Kidney (tissue), 14 donors: ENCODE measurements around the gene TEX13B. TPM values are rescaled to one million over a fixed set of nuclear protein-coding genes. Genes with fewer than 3 reads are reported as not detected.
"Not testable (repeated sequence)": the region's sequence is repeated elsewhere in the genome, so short reads cannot be mapped to it uniquely, and the experiment has no call there.

ENCODE experiments used
- DNase-seq, 5 donors: peaks; one replicate each; pipeline ENCODE4 v3.0.0-alpha.2; 2013 to 2020
- FAIRE-seq: peaks from 2 replicates; lab custom pipeline; 2012; peaks lifted over from hg19 to GRCh38; lab: Jason Lieb, UNC
- H3K27ac ChIP-seq, 2 donors: one replicate each; pipeline ENCODE4 v1.7.0; 2013; ENCODE audit warnings: low read depth in 2 of 2, low read length in 2 of 2, inconsistent platforms in 1 of 2
- H3K27me3 ChIP-seq: one replicate; pipeline ENCODE4 v1.7.1; 2013; ENCODE audit warnings: low read length, inconsistent platforms; ENCODE audit not compliant: control insufficient read depth, insufficient read depth
- H3K36me3 ChIP-seq, 3 donors: one replicate each; pipeline versions ENCODE4 v1.7.0 to v1.7.1; 2013; ENCODE audit warnings: low read length in 3 of 3, control low read depth in 1 of 3, inconsistent platforms in 1 of 3; ENCODE audit not compliant: insufficient read depth in 3 of 3, control insufficient read depth in 2 of 3
- H3K4me1 ChIP-seq, 3 donors: one replicate each; pipeline versions ENCODE4 v1.7.0 to v1.7.1; 2013; ENCODE audit warnings: low read length in 3 of 3, inconsistent platforms in 1 of 3, low read depth in 1 of 3; ENCODE audit not compliant: control insufficient read depth in 2 of 3, insufficient read depth in 2 of 3
- H3K4me3 ChIP-seq, 3 donors: one replicate each; pipeline versions ENCODE4 v1.7.0 to v1.8.1; 2013; ENCODE audit warnings: low read length in 3 of 3, control low read depth in 1 of 3, inconsistent platforms in 1 of 3
- H3K9ac ChIP-seq, 3 donors: one replicate each; pipeline versions ENCODE4 v1.7.0 to v1.7.1; 2013; ENCODE audit warnings: low read length in 3 of 3, control low read depth in 1 of 3, inconsistent platforms in 1 of 3
- H3K9me3 ChIP-seq, 3 donors: one replicate each; pipeline versions ENCODE4 v1.7.0 to v1.7.1; 2013; ENCODE audit warnings: low read length in 3 of 3, control low read depth in 1 of 3, inconsistent platforms in 1 of 3; ENCODE audit not compliant: control insufficient read depth in 2 of 3, insufficient read depth in 1 of 3
- CTCF ChIP-seq: IDR thresholded peaks from 3 replicates; pipeline ENCODE4 v1.5.1; 2012; ENCODE audit warnings: mild to moderate bottlenecking, moderate library complexity, borderline replicate concordance; ENCODE audit not compliant: insufficient read depth; ENCODE audit errors: extremely low read depth
- intact Hi-C: fragments of 100-400 bp; cut with DNase I; formaldehyde crosslinking; loops from one replicate; pipeline ENCODE4 v1.11.1; 2022
- polyA plus RNA-seq: library from polyadenylated mRNA; stranded (reverse); fragments of 350-450 nt; fragmentation: Illumina TruSeq; extraction: RNeasy Lipid Tissue Mini Kit (QIAGEN cat#74804); gene quantifications from one replicate; pipeline ENCODE4 v1.2.3, GENCODE V29; 2014; ENCODE audit warnings: low read depth, low replicate concordance; ENCODE audit not compliant: insufficient read depth
- total RNA-seq: library from RNA; stranded (reverse); fragmentation: NEBNext Ultra II Directional; extraction: Animal tissue kit (Norgen Biotek cat#: 25700); gene quantifications from one replicate; pipeline ENCODE4 v1.2.1, GENCODE V29; 2021
- donor health status: control.
- donor health status: control.
- donor health status: control.
- donor health status: control.
- donor health status: control.
- donor health status: DM: yes; HTN: yes; CAD: no.
- donor health status: Normal renal cell carcinoma (clear cell type).

Gene TEX13B
- total and polyA plus RNA-seq, 2 donors from 2014 or later, result not detected

- H3K27ac ChIP-seq, result no peak overlapping the region
- no peaks in the 10 kb centered on the region for H3K27me3 ChIP-seq
- intact Hi-C loops, result no loop called here
- H3K9ac ChIP-seq, result no peak overlapping the region
- no peak overlapping the region for H3K4me3 ChIP-seq
- H3K9me3 ChIP-seq, result no peaks in the 10 kb centered on the region
- H3K4me1 ChIP-seq, result no peaks in the 10 kb centered on the region
- H3K36me3 ChIP-seq, result no peaks in the 10 kb centered on the region
- FAIRE-seq (no peak), DNase-seq (no peak)
- no peak for TF ChIP-seq CTCF
These were observed 12.1 kb downstream of the TEX13B start for GRCh38 chrX:107970073-107970472.

GRCh38 chrX:107968623-107969022 is 13.5 kb downstream of the TEX13B start:
- FAIRE-seq (no peak), DNase-seq (no peak)

GRCh38 chrX:107955337-107955736 is 26.8 kb downstream of the TEX13B start:
- H3K9ac ChIP-seq, H3K4me3 ChIP-seq, FAIRE-seq, H3K9me3 ChIP-seq, intact Hi-C loops, DNase-seq, H3K4me1 ChIP-seq, H3K27me3 ChIP-seq, H3K27ac ChIP-seq, H3K36me3 ChIP-seq: not testable (repeated sequence)

More at GRCh38 chrX:107968623-107969022, 13.5 kb downstream of the TEX13B start:
- H3K27me3 ChIP-seq, result no peaks in the 10 kb centered on the region
- no peaks in the 10 kb centered on the region for H3K9me3 ChIP-seq
- no peak overlapping the region for H3K27ac ChIP-seq
- H3K36me3 ChIP-seq, result no peaks in the 10 kb centered on the region
- H3K4me1 ChIP-seq, result no peaks in the 10 kb centered on the region
- no peak overlapping the region for H3K4me3 ChIP-seq
- no peak overlapping the region for H3K9ac ChIP-seq
- intact Hi-C loops, result no loop called here
- no peak for TF ChIP-seq CTCF

- H3K27ac ChIP-seq, result no peak overlapping the region
- H3K9ac ChIP-seq, result no peak overlapping the region
- H3K36me3 ChIP-seq, result no peaks in the 10 kb centered on the region
- TF ChIP-seq CTCF, result no peak
- DNase-seq (no peak), FAIRE-seq (no peak)
- no peak overlapping the region for H3K4me3 ChIP-seq
- intact Hi-C loops, result no loop called here
- peaks cover 2% of the 10 kb centered on the region for H3K27me3 ChIP-seq
- no peaks in the 10 kb centered on the region for H3K9me3 ChIP-seq
- peaks cover 0 to 4% (median 0%) of the 10 kb centered on the region in 3 donors for H3K4me1 ChIP-seq
These were observed 42.1 kb downstream of the TEX13B start for GRCh38 chrX:107940095-107940494.
